MM.1S (cell line): ENCODE measurements around the gene IQSEC1.

Source experiments
- DNase-seq: peaks from one replicate; pipeline ENCODE4 v3.0.0-alpha.2; 2015
- H2AFZ ChIP-seq: fragments of 300-600 bp; sonication (generic); 2 replicates; pipeline ENCODE4 v1.6.0; 2016; ENCODE audit warnings: antibody characterized with exemption, low read length
- H3F3A ChIP-seq: fragments of 300-600 bp; sonication (generic); 2 replicates; pipeline ENCODE4 v1.6.1; 2016; ENCODE audit warnings: mild to moderate bottlenecking, antibody characterized with exemption, low read length, moderate library complexity, mixed read lengths; ENCODE audit not compliant: insufficient read depth
- H3K27ac ChIP-seq: fragments of 300-600 bp; sonication (generic); 2 replicates; pipeline ENCODE4 v1.5.1; 2016; ENCODE audit warnings: mild to moderate bottlenecking, low read length
- H3K27me3 ChIP-seq: fragments of 300-600 bp; sonication (generic); replicated peaks from 2 replicates; pipeline ENCODE4 v1.6.0; 2016; ENCODE audit warnings: low read length; ENCODE audit not compliant: insufficient read depth
- H3K36me3 ChIP-seq: fragments of 300-600 bp; sonication (generic); replicated peaks from 2 replicates; pipeline ENCODE4 v1.6.1; 2016; ENCODE audit warnings: mild to moderate bottlenecking, low read length, mixed read lengths; ENCODE audit not compliant: insufficient read depth
- H3K4me1 ChIP-seq: fragments of 300-600 bp; sonication (generic); 2 replicates; pipeline ENCODE4 v1.6.1; 2016; ENCODE audit warnings: low read length, mixed read lengths
- H3K4me2 ChIP-seq: fragments of 300-600 bp; sonication (generic); 2 replicates; pipeline ENCODE4 v1.6.0; 2016; ENCODE audit warnings: low read depth, low read length
- H3K4me3 ChIP-seq: fragments of 300-600 bp; sonication (generic); 2 replicates; pipeline ENCODE4 v1.5.1; 2016; ENCODE audit warnings: low read length, mixed read lengths
- H3K79me2 ChIP-seq: fragments of 300-600 bp; sonication (generic); 2 replicates; pipeline ENCODE4 v1.6.1; 2016; ENCODE audit warnings: mixed run types, low read length, mixed read lengths
- H3K9ac ChIP-seq: fragments of 300-600 bp; sonication (generic); 2 replicates; pipeline ENCODE4 v1.6.1; 2016; ENCODE audit warnings: low read length, mixed read lengths
- H3K9me2 ChIP-seq: fragments of 300-600 bp; sonication (generic); replicated peaks from 2 replicates; pipeline ENCODE4 v1.6.1; 2016; ENCODE audit warnings: mild to moderate bottlenecking, low read length, mixed read lengths; ENCODE audit not compliant: insufficient read depth
- H3K9me3 ChIP-seq: fragments of 300-600 bp; sonication (generic); replicated peaks from 2 replicates; pipeline ENCODE4 v1.6.1; 2016; ENCODE audit warnings: mild to moderate bottlenecking, low read length, mixed read lengths; ENCODE audit not compliant: insufficient read depth
- H4K20me1 ChIP-seq: fragments of 300-600 bp; sonication (generic); 2 replicates; pipeline ENCODE4 v1.6.1; 2016; ENCODE audit warnings: mild to moderate bottlenecking, low read length, moderate library complexity, mixed read lengths; ENCODE audit not compliant: insufficient read depth
- EZH2 ChIP-seq: fragments of 300-600 bp; sonication (generic); optimal IDR thresholded peaks from 2 replicates; pipeline ENCODE3; 2017; ENCODE audit warnings: low read depth, mild to moderate bottlenecking, antibody characterized with exemption, low read length, mixed read lengths
- EZH2phosphoT487 ChIP-seq: fragments of 300-600 bp; sonication (generic); IDR thresholded peaks from 2 replicates; pipeline ENCODE4 v1.6.1; 2018; ENCODE audit warnings: antibody characterized with exemption, low read length
- TF ChIP-seq, protein P1 (sequence below): fragments of 300-600 bp; sonication (generic); IDR thresholded peaks from 2 replicates; pipeline ENCODE4 v1.5.1; 2016; ENCODE audit warnings: antibody characterized with exemption, low read length, mixed read lengths

Gene IQSEC1

DNA sequence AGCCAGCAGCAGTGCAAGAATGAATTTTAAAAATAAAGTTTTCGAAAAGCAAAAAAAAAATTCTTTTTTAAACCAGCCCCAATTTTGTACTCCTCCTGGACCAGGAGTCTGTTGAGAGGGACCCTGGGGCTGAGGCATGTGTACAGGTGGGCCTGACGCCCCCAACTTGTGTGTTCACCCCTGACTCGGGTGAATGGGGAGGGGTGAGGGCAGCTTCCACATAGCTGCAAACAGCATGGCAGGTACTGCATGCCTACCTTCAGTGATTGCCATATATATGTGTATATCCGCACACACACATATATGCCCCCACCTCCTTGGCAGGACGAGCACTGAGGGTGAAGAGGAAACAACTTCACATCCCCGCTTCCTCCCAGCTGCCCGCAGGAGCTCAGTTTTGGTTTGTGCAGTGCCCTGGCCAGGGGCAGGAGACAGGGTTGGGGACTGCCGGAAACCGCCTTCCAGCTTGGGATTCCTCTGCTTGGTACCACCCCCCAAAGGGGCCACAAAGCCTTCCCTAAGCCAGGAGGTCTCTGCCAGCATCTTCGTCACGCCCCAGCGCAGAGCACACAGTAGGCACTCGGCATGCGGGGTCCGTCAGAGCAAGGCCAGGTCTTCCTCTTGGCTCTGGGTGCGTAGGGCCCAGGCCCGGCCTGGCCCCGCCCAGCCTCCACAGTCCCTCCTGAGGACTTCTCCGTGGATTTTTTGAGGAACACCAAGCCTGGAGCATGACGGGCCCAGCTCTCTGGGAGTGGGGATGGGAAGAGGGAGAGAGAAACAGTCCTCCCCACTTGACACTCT lies 170.0 kb downstream of the IQSEC1 start:
- no peak for DNase-seq
- Histone ChIP-seq H3K4me1 (no peaks in the 10 kb centered on the region), H3K36me3 (no peaks in the 10 kb centered on the region; the same call in 1 of the 2 replicates), H3K4me2 (no peak overlapping the region), H2AFZ (no peak overlapping the region), H3K9me2 (no peaks in the 10 kb centered on the region), H3K27me3 (no peaks in the 10 kb centered on the region), H3K4me3 (no peak overlapping the region), H3K79me2 (no peaks in the 10 kb centered on the region), H3F3A (no peaks in the 10 kb centered on the region), H3K27ac (no peak overlapping the region), H3K9me3 (no peaks in the 10 kb centered on the region), H4K20me1 (no peaks in the 10 kb centered on the region), H3K9ac (no peak overlapping the region)
- TF ChIP-seq, protein P1, sequence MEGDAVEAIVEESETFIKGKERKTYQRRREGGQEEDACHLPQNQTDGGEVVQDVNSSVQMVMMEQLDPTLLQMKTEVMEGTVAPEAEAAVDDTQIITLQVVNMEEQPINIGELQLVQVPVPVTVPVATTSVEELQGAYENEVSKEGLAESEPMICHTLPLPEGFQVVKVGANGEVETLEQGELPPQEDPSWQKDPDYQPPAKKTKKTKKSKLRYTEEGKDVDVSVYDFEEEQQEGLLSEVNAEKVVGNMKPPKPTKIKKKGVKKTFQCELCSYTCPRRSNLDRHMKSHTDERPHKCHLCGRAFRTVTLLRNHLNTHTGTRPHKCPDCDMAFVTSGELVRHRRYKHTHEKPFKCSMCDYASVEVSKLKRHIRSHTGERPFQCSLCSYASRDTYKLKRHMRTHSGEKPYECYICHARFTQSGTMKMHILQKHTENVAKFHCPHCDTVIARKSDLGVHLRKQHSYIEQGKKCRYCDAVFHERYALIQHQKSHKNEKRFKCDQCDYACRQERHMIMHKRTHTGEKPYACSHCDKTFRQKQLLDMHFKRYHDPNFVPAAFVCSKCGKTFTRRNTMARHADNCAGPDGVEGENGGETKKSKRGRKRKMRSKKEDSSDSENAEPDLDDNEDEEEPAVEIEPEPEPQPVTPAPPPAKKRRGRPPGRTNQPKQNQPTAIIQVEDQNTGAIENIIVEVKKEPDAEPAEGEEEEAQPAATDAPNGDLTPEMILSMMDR: no peak
- no peak for TF ChIP-seq EZH2
- no peak for TF ChIP-seq EZH2phosphoT487

- no peaks in the 10 kb centered on the region for H3K4me1 ChIP-seq
- TF ChIP-seq, protein P1: no peak
- TF ChIP-seq EZH2: no peak
- no peak for TF ChIP-seq EZH2phosphoT487
- no peak overlapping the region for H3K27ac ChIP-seq
- H3K4me3 ChIP-seq: no peak overlapping the region
- no peak overlapping the region for H2AFZ ChIP-seq
- no peak overlapping the region for H3K4me2 ChIP-seq
- H4K20me1 ChIP-seq: no peaks in the 10 kb centered on the region
- no peaks in the 10 kb centered on the region for H3K79me2 ChIP-seq
- H3K9me2 ChIP-seq: no peaks in the 10 kb centered on the region
- H3K9me3 ChIP-seq: no peaks in the 10 kb centered on the region
- no peak overlapping the region for H3K9ac ChIP-seq
- no peaks in the 10 kb centered on the region; the same call in 1 of the 2 replicates for H3K36me3 ChIP-seq
- H3K27me3 ChIP-seq: no peaks in the 10 kb centered on the region
- H3F3A ChIP-seq: no peaks in the 10 kb centered on the region
- no peak for DNase-seq
Observed at GRCh38 chr3:12902181-12902999, 170.8 kb downstream of the IQSEC1 start.

GRCh38 chr3:12901623-12902045 lies 171.6 kb downstream of the IQSEC1 start:
- Histone ChIP-seq H3K27me3 (no peaks in the 10 kb centered on the region), H3K9me3 (no peaks in the 10 kb centered on the region), H3K9me2 (no peaks in the 10 kb centered on the region), H3K4me2 (no peak overlapping the region), H3K4me3 (no peak overlapping the region), H3F3A (no peaks in the 10 kb centered on the region), H2AFZ (no peak overlapping the region), H4K20me1 (no peaks in the 10 kb centered on the region), H3K4me1 (no peaks in the 10 kb centered on the region), H3K27ac (no peak overlapping the region), H3K36me3 (no peaks in the 10 kb centered on the region; the same call in 1 of the 2 replicates), H3K9ac (no peak overlapping the region), H3K79me2 (no peaks in the 10 kb centered on the region)
- TF ChIP-seq, protein P1: no peak
- TF ChIP-seq EZH2phosphoT487 (no peak), EZH2 (no peak)
- DNase-seq: no peak
